H9 (cell line): ENCODE results near the gene FRMD4B. TPM values are rescaled to one million over a fixed set of nuclear protein-coding genes. Genes with fewer than 3 reads are reported as not detected.

Source experiments
- DNase-seq: peaks from one replicate; pipeline ENCODE4 v3.0.0-alpha.2; 2017
- H2AFZ ChIP-seq: one replicate; pipeline ENCODE4 v1.6.1; 2013; ENCODE audit warnings: mild to moderate bottlenecking, low read length, control low read depth, moderate library complexity
- H2AK5ac ChIP-seq: 2 replicates; pipeline ENCODE4 v1.6.1; 2013; ENCODE audit warnings: low read length, control low read depth, mixed read lengths; ENCODE audit not compliant: insufficient read length
- H2BK120ac ChIP-seq: one replicate; pipeline ENCODE4 v1.6.1; 2013; ENCODE audit warnings: low read depth, mild to moderate bottlenecking, low read length, control low read depth, inconsistent platforms; ENCODE audit not compliant: poor library complexity, severe bottlenecking
- H2BK12ac ChIP-seq: 2 replicates; pipeline ENCODE4 v1.6.1; 2013; ENCODE audit warnings: low read length, control low read depth, mixed read lengths, low read depth; ENCODE audit not compliant: insufficient read length
- H2BK15ac ChIP-seq: 2 replicates; pipeline ENCODE4 v1.6.1; 2013; ENCODE audit warnings: low read depth, low read length, control low read depth
- H2BK20ac ChIP-seq: one replicate; pipeline ENCODE4 v1.6.1; 2013; ENCODE audit warnings: low read depth, mild to moderate bottlenecking, low read length, control low read depth, inconsistent platforms; ENCODE audit not compliant: poor library complexity, severe bottlenecking
- H2BK5ac ChIP-seq: 2 replicates; pipeline ENCODE4 v1.6.1; 2013; ENCODE audit warnings: low read length, control low read depth, mixed read lengths; ENCODE audit not compliant: insufficient read length
- H3K14ac ChIP-seq: 2 replicates; pipeline ENCODE4 v1.6.1; 2013; ENCODE audit warnings: low read length, control low read depth; ENCODE audit not compliant: insufficient read depth
- H3K18ac ChIP-seq: 2 replicates; pipeline ENCODE4 v1.6.1; 2013; ENCODE audit warnings: low read depth, mild to moderate bottlenecking, mixed read lengths, low read length, control low read depth; ENCODE audit not compliant: insufficient read length
- H3K23ac ChIP-seq: 2 replicates; pipeline ENCODE4 v1.6.1; 2013; ENCODE audit warnings: low read length, control low read depth, mixed read lengths, low read depth; ENCODE audit not compliant: insufficient read length
- H3K23me2 ChIP-seq: 2 replicates; pipeline ENCODE4 v1.6.1; 2013; ENCODE audit warnings: low read depth, mild to moderate bottlenecking, mixed read lengths, low read length, control low read depth; ENCODE audit not compliant: insufficient read length, poor library complexity, severe bottlenecking
- H3K27ac ChIP-seq: 2 replicates; pipeline ENCODE4 v1.5.1; 2013; ENCODE audit warnings: low read length, control low read depth, mixed read lengths, low read depth; ENCODE audit not compliant: insufficient read length
- H3K27me3 ChIP-seq: 2 replicates; pipeline ENCODE4 v1.6.1; 2013; ENCODE audit warnings: low read length, control low read depth, inconsistent platforms; ENCODE audit not compliant: insufficient read depth
- H3K4ac ChIP-seq: 2 replicates; pipeline ENCODE4 v1.6.1; 2013; ENCODE audit warnings: low read depth, mild to moderate bottlenecking, control low read depth, inconsistent platforms, low read length, moderate library complexity
- H3K4me1 ChIP-seq: 2 replicates; pipeline ENCODE4 v1.6.1; 2013; ENCODE audit warnings: low read length, control low read depth, inconsistent platforms; ENCODE audit not compliant: insufficient read depth
- H3K4me2 ChIP-seq: 2 replicates; pipeline ENCODE4 v1.6.1; 2013; ENCODE audit warnings: low read length, control low read depth, mixed read lengths; ENCODE audit not compliant: insufficient read length, insufficient read depth
- H3K56ac ChIP-seq: 2 replicates; pipeline ENCODE4 v1.6.1; 2013; ENCODE audit warnings: low read depth, mild to moderate bottlenecking, mixed read lengths, low read length, control low read depth; ENCODE audit not compliant: insufficient read length
- H3K79me1 ChIP-seq: 2 replicates; pipeline ENCODE4 v1.6.1; 2013; ENCODE audit warnings: low read depth, mild to moderate bottlenecking, moderate library complexity, low read length, control low read depth, inconsistent platforms; ENCODE audit not compliant: insufficient read depth, poor library complexity, severe bottlenecking
- H3K79me2 ChIP-seq: 2 replicates; pipeline ENCODE4 v1.6.1; 2013; ENCODE audit warnings: low read length, control low read depth, inconsistent platforms; ENCODE audit not compliant: insufficient read depth
- H3K9ac ChIP-seq: 2 replicates; pipeline ENCODE4 v1.6.1; 2013; ENCODE audit warnings: low read length, control low read depth, mixed read lengths; ENCODE audit not compliant: insufficient read length; ENCODE audit errors: extremely low read depth
- H3K9me3 ChIP-seq: one replicate; pipeline ENCODE4 v1.6.1; 2013; ENCODE audit warnings: low read depth, low read length, inconsistent platforms; ENCODE audit not compliant: control insufficient read depth
- H3T11ph ChIP-seq: one replicate; pipeline ENCODE4 v1.6.1; 2013; ENCODE audit warnings: mild to moderate bottlenecking, low read length, control low read depth, inconsistent platforms
- H4K20me1 ChIP-seq: one replicate; pipeline ENCODE4 v1.6.1; 2013; ENCODE audit not compliant: control insufficient read depth, insufficient read length, insufficient read depth
- H4K5ac ChIP-seq: 2 replicates; pipeline ENCODE4 v1.6.1; 2013; ENCODE audit warnings: low read depth, mild to moderate bottlenecking, mixed read lengths, low read length, control low read depth; ENCODE audit not compliant: insufficient read length
- H4K8ac ChIP-seq: replicated peaks from 2 replicates; pipeline ENCODE4 v1.6.1; 2013; ENCODE audit warnings: low read length, control low read depth, mixed read lengths, low read depth; ENCODE audit not compliant: insufficient read length
- H4K91ac ChIP-seq: 2 replicates; pipeline ENCODE4 v1.6.1; 2013; ENCODE audit warnings: low read depth, mild to moderate bottlenecking, moderate library complexity, mixed read lengths, low read length, control low read depth; ENCODE audit not compliant: insufficient read length
- H3K27ac Mint-ChIP-seq, 3 experiments: 2 replicates in 2 of 3; 3 replicates in 1 of 3; pipeline ENCODE4 v1.8.0; 2020 to 2021; ENCODE audit warnings: mixed read lengths in 3 of 3, mild to moderate bottlenecking in 1 of 3, moderate library complexity in 1 of 3
- H3K27me3 Mint-ChIP-seq: 2 replicates; pipeline ENCODE4 v1.8.0; 2021; ENCODE audit warnings: low read depth, mild to moderate bottlenecking, moderate library complexity, mixed read lengths
- H3K36me3 Mint-ChIP-seq, 3 experiments: 2 replicates in 2 of 3; 3 replicates in 1 of 3; pipeline ENCODE4 v1.8.0; 2020 to 2021; ENCODE audit warnings: low read depth in 3 of 3, mixed read lengths in 3 of 3; ENCODE audit not compliant: insufficient read depth in 1 of 3
- H3K4me1 Mint-ChIP-seq, 2 experiments: 2 replicates each; pipeline ENCODE4 v1.8.0; 2020; ENCODE audit warnings: mixed read lengths in 2 of 2
- H3K4me3 Mint-ChIP-seq, 2 experiments: 2 replicates in 1 of 2; 3 replicates in 1 of 2; pipeline ENCODE4 v1.8.0; 2020 to 2021; ENCODE audit warnings: mild to moderate bottlenecking in 2 of 2, mixed read lengths in 2 of 2, moderate library complexity in 1 of 2
- H3K9me3 Mint-ChIP-seq, 2 experiments: 2 replicates in 1 of 2; 3 replicates in 1 of 2; pipeline ENCODE4 v1.8.0; 2020; ENCODE audit warnings: mild to moderate bottlenecking in 2 of 2, mixed read lengths in 2 of 2, moderate library complexity in 1 of 2
- CTCF ChIP-seq: fragments of 200-600 bp; sonication (generic); conservative IDR thresholded peaks from 3 replicates; pipeline ENCODE4 v1.8.0; 2021; ENCODE audit warnings: antibody characterized with exemption, mild to moderate bottlenecking
- WGBS: extraction: QIAGEN DNeasy Blood & Tissue Kit; methylation state at CpG from one replicate; pipeline ENCODE4 v1.1.7; 2013; ENCODE audit warnings: missing lambda C conversion rate, low lambda C conversion rate, mixed read lengths; ENCODE audit not compliant: insufficient read length; ENCODE audit errors: extremely low coverage; 5-methylcytosine and 5-hydroxymethylcytosine counted together
- total RNA-seq: library from RNA; stranded (reverse); gene quantifications from 2 replicates; pipeline ENCODE4 v1.2.1, GENCODE V29; 2021

Gene FRMD4B
- total RNA-seq, 1 experiment from 2014 or later, result 3.4 TPM

GRCh38 chr3:69182588-69183316 is 203.1 kb downstream of the FRMD4B start:
- H3K23ac ChIP-seq, result no peak overlapping the region
- TF ChIP-seq CTCF, result no peak
- H3K79me1 ChIP-seq, result no peaks in the 10 kb centered on the region
- no peak for DNase-seq
- H2AK5ac ChIP-seq, result no peak overlapping the region
- H3T11ph ChIP-seq, result no peak overlapping the region
- H3K9me3 ChIP-seq, result no peaks in the 10 kb centered on the region
- H3K23me2 ChIP-seq, result no peaks in the 10 kb centered on the region
- no peak overlapping the region for H2BK20ac ChIP-seq
- no peak overlapping the region for H2BK15ac ChIP-seq
- no peak overlapping the region for H2BK12ac ChIP-seq
- H3K27ac ChIP-seq, result no peak overlapping the region
- H3K4me1 ChIP-seq, result peaks cover 3% of the 10 kb centered on the region; the same call in 1 of the 2 replicates
- H3K9me3 Mint-ChIP-seq, result no peaks in the 10 kb centered on the region
- no peak overlapping the region for H2BK5ac ChIP-seq
- peaks cover 31 to 34% of the 10 kb centered on the region in 2 experiments for H3K4me1 Mint-ChIP-seq
- no peak overlapping the region for H3K9ac ChIP-seq
- H3K4me3 Mint-ChIP-seq, result no peak overlapping the region
- H2AFZ ChIP-seq, result no peak overlapping the region
- no peak overlapping the region for H3K18ac ChIP-seq
- H3K36me3 Mint-ChIP-seq, result peaks cover 8 to 25% (median 12%) of the 10 kb centered on the region in 3 experiments; a peak in 6 of 7 replicates
- no peak overlapping the region for H3K4ac ChIP-seq
- H4K20me1 ChIP-seq, result no peaks in the 10 kb centered on the region
- no peak overlapping the region for H2BK120ac ChIP-seq
- no CpG with 5 or more reads among the region's 8 CpGs for WGBS
- no peaks in the 10 kb centered on the region for H3K27me3 Mint-ChIP-seq
- no peak overlapping the region for H4K91ac ChIP-seq
- H3K4me2 ChIP-seq, result no peak overlapping the region
- H3K14ac ChIP-seq, result no peak overlapping the region
- H3K56ac ChIP-seq, result no peak overlapping the region
- H3K27ac Mint-ChIP-seq, result peak overlapping the region in 2 of 3 experiments; percentile 3 to 38; a peak in 2 of 7 replicates
- H3K27me3 ChIP-seq, result no peaks in the 10 kb centered on the region
- H4K5ac ChIP-seq, result no peak overlapping the region
- H4K8ac ChIP-seq, result no peak overlapping the region
- no peaks in the 10 kb centered on the region for H3K79me2 ChIP-seq
